ENCODE measurements around the gene CTXN2.

CTXN2 gene

DNA sequence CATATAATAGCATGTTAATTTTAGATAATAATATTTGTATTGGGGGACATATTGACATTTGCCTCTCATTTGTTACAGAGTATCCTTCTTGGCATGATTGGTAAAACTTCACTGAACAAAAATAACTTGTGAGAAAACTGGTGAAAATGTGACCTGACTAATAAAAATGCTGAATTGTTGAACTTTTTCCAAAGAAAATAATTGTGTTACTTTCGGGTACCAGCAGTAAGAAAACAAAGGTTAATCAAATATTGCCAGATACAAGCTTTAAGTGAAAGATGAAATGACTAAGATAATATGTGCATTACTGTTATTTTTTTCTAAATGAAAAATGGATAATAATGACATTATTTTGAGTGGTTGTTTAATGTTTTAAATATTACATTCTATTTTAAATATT, 29.8 kb downstream of the CTXN2 start:
- TF ChIP-seq CTCF (IDR thresholded peaks at IDR 0.05; ENCODE audit: low read depth, low read length) = no peak
- no peak overlapping the region for H3K4me3 ChIP-seq (ENCODE audit: low read depth, low read length)

- no peak for TF ChIP-seq CTCF (IDR thresholded peaks at IDR 0.05; ENCODE audit: low read depth, low read length)
- H3K4me3 ChIP-seq (ENCODE audit: low read depth, low read length) = no peak overlapping the region
These were observed 30.4 kb downstream of the CTXN2 start for GRCh38 chr15:48221885-48222284.

DNA sequence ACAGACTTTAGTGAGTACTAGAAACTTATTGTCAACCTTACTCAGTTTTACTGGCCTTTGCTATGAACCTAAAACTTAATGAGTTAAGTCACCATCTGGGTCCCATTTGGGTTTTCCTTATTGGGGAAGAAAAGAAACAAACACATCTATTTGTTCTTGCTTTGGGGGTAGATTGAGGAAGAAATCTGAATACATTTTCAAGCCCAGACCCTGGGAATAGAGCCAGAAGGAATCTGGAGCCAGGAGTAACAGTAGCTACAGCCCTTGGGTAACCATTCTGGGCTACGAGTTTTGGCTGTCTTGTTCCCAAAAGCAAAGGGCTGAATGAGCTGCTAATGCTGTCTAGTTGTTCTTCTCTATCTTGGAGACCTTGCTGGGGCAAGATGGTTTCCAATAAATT, 31.2 kb downstream of the CTXN2 start:
- no peak overlapping the region for H3K4me3 ChIP-seq (ENCODE audit: low read depth, low read length)
- TF ChIP-seq CTCF (IDR thresholded peaks at IDR 0.05; ENCODE audit: low read depth, low read length) = no peak

DNA sequence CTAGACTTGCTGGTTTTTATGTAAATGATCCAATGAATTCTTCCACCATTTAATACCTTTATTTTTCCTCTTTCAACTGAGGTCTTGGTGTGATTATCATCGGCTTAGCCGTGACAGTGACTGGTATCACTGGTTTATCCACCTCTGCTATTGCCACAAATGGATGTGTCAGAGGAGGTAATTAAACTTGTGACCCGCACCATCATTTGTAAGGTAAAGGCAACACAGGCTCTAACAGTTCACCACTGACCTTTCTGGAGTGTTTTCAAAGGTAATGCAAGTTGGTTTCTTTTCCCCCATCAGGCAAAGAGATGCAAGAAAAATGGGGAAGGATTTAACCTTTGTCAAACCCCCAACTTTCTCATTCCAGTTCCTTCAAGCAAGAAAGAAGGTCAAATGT, 34.3 kb downstream of the CTXN2 start:
- no peak overlapping the region for H3K4me3 ChIP-seq (ENCODE audit: low read depth, low read length)
- TF ChIP-seq CTCF (IDR thresholded peaks at IDR 0.05; ENCODE audit: low read depth, low read length) = no peak

DNA sequence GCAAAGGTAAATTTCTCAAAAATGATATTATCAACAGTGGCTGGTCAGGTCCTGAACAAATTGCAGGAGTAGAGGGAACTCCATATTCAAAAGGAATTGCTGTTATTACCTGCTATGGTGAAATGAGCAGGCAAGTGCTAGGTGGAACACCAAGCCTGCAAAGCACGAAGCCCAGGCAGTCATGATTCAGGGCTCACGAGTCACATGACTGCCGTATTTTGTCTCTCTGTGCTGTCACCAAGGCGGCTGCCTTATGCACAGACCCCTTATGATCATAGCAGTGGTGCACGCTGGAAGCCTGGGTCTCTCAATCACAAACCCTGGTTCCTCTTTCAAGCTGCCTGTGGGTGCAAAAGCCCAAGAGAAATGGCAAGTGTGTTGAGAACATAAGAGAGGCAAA, 39.0 kb downstream of the CTXN2 start:
- TF ChIP-seq CTCF (IDR thresholded peaks at IDR 0.05; ENCODE audit: low read depth, low read length) = no peak
- H3K4me3 ChIP-seq (ENCODE audit: low read depth, low read length) = no peak overlapping the region

DNA sequence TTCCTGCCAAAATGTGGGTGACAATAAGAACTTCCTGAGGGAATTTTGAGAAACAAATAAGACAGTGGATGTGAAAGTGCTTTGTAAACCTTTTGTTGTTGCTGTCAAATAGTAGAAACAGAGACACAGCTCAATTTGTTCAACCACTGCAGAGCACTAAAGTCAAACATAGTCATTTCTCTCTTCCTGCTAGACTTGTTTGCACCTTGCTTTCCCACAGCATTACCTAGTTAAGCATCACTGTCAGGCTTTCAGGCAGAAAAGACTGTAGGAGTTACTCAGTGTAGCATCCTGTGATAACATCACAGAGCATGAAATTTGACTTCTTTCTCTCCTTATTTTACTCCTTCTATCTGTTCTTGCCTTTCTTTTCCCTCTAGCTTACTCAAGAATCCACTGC, 41.8 kb downstream of the CTXN2 start:
- no peak overlapping the region for H3K4me3 ChIP-seq (ENCODE audit: low read depth, low read length)
- no peak for TF ChIP-seq CTCF (IDR thresholded peaks at IDR 0.05; ENCODE audit: low read depth, low read length)

- H3K4me3 ChIP-seq (ENCODE audit: low read depth, low read length) = no peak overlapping the region
- TF ChIP-seq CTCF (IDR thresholded peaks at IDR 0.05; ENCODE audit: low read depth, low read length) = no peak
These were observed 47.9 kb downstream of the CTXN2 start for GRCh38 chr15:48239334-48239733.
